ENCODE measurements around the gene ZFP57. TPM values are rescaled to one million over a fixed set of nuclear protein-coding genes. Genes with fewer than 3 reads are reported as not detected.

ZFP57 gene
- polyA plus RNA-seq, 1 donor from 2014 or later = not detected

GRCh38 chr6:29730575-29731126, 49.7 kb upstream of the ZFP57 start (continued):
- TF ChIP-seq CTCF (IDR thresholded peaks at IDR 0.05; ENCODE audit: poor library complexity, severe bottlenecking) (no peak), EZH2 (IDR thresholded peaks at IDR 0.05; ENCODE audit: borderline replicate concordance, insufficient read depth, low read length, poor library complexity, severe bottlenecking) (no peak), POLR2AphosphoS5 (IDR thresholded peaks at IDR 0.05) (no peak)

- Histone ChIP-seq H3K36me3 (ENCODE audit: insufficient read depth, low read length) (no peaks in the 10 kb centered on the region), H3K9ac (ENCODE audit: low read length) (no peak overlapping the region), H3K27ac (ENCODE audit: low read length) (no peak overlapping the region), H3K9me3 (ENCODE audit: low read length) (no peaks in the 10 kb centered on the region), H3K79me2 (replicated peaks; ENCODE audit: insufficient read depth, low read length) (no peaks in the 10 kb centered on the region), H3K27me3 (ENCODE audit: insufficient read depth, low read depth, low read length) (peaks cover 8% of the 10 kb centered on the region), H3F3A (ENCODE audit: insufficient read depth, low read length, poor library complexity, severe bottlenecking) (no peaks in the 10 kb centered on the region), H4K20me1 (ENCODE audit: insufficient read depth) (no peaks in the 10 kb centered on the region), H3K4me3 (ENCODE audit: low read length) (no peak overlapping the region), H3K9me2 (ENCODE audit: insufficient read depth, low read length) (no peaks in the 10 kb centered on the region), H2AFZ (ENCODE audit: low read depth, low read length) (no peak overlapping the region), H3K4me2 (ENCODE audit: low read length) (no peak overlapping the region)
- TF ChIP-seq POLR2AphosphoS5 (IDR thresholded peaks at IDR 0.05) (no peak), EP300 (conservative IDR thresholded peaks at IDR 0.05; ENCODE audit: poor library complexity, severe bottlenecking) (no peak)
Measured at GRCh38 chr6:29729774-29730328, 48.9 kb upstream of the ZFP57 start.

- H4K20me1 ChIP-seq (ENCODE audit: insufficient read depth) = no peaks in the 10 kb centered on the region
- H3K4me2 ChIP-seq (ENCODE audit: low read length) = no peak overlapping the region
- no peak overlapping the region for H3K27ac ChIP-seq (ENCODE audit: low read length)
- H3K4me3 ChIP-seq (ENCODE audit: low read length) = no peak overlapping the region
- H2AFZ ChIP-seq (ENCODE audit: low read depth, low read length) = no peak overlapping the region
- no peaks in the 10 kb centered on the region for H3K79me2 ChIP-seq (replicated peaks; ENCODE audit: insufficient read depth, low read length)
- no peaks in the 10 kb centered on the region for H3F3A ChIP-seq (ENCODE audit: insufficient read depth, low read length, poor library complexity, severe bottlenecking)
- H3K27me3 ChIP-seq (ENCODE audit: insufficient read depth, low read depth, low read length) = peaks cover 17% of the 10 kb centered on the region
- no peaks in the 10 kb centered on the region for H3K9me2 ChIP-seq (ENCODE audit: insufficient read depth, low read length)
- TF ChIP-seq MXI1 (conservative IDR thresholded peaks at IDR 0.05; ENCODE audit: poor library complexity, severe bottlenecking) (no peak), EP300 (conservative IDR thresholded peaks at IDR 0.05; ENCODE audit: poor library complexity, severe bottlenecking) (no peak), EZH2 (IDR thresholded peaks at IDR 0.05; ENCODE audit: borderline replicate concordance, insufficient read depth, low read length, poor library complexity, severe bottlenecking) (no peak), CTCF (IDR thresholded peaks at IDR 0.05; ENCODE audit: poor library complexity, severe bottlenecking) (no peak), RAD21 (conservative IDR thresholded peaks at IDR 0.05) (no peak), SMC3 (conservative IDR thresholded peaks at IDR 0.05; ENCODE audit: poor library complexity) (no peak), TAF1 (IDR thresholded peaks at IDR 0.05; ENCODE audit: low read depth) (no peak), POLR2AphosphoS5 (IDR thresholded peaks at IDR 0.05) (no peak)
- H3K9me3 ChIP-seq (ENCODE audit: low read length) = no peaks in the 10 kb centered on the region
- no peaks in the 10 kb centered on the region for H3K36me3 ChIP-seq (ENCODE audit: insufficient read depth, low read length)
- H3K9ac ChIP-seq (ENCODE audit: low read length) = no peak overlapping the region
Measured at GRCh38 chr6:29728875-29729270, 47.9 kb upstream of the ZFP57 start.

Data from neural cell (in vitro differentiated cells).